DMS79 (cell line): ENCODE measurements around the gene ADAT3.
A peak's percentile ranks its signal among the peaks of the same experiment; 100 is the strongest.
"Not testable (repeated sequence)": the region's sequence is repeated elsewhere in the genome, so short reads cannot be mapped to it uniquely, and the experiment has no call there.

Experiments
- DNase-seq: peaks from one replicate; lab custom pipeline; 2025; lab: John Stamatoyannopoulos, UW

The ADAT3 gene

DNA sequence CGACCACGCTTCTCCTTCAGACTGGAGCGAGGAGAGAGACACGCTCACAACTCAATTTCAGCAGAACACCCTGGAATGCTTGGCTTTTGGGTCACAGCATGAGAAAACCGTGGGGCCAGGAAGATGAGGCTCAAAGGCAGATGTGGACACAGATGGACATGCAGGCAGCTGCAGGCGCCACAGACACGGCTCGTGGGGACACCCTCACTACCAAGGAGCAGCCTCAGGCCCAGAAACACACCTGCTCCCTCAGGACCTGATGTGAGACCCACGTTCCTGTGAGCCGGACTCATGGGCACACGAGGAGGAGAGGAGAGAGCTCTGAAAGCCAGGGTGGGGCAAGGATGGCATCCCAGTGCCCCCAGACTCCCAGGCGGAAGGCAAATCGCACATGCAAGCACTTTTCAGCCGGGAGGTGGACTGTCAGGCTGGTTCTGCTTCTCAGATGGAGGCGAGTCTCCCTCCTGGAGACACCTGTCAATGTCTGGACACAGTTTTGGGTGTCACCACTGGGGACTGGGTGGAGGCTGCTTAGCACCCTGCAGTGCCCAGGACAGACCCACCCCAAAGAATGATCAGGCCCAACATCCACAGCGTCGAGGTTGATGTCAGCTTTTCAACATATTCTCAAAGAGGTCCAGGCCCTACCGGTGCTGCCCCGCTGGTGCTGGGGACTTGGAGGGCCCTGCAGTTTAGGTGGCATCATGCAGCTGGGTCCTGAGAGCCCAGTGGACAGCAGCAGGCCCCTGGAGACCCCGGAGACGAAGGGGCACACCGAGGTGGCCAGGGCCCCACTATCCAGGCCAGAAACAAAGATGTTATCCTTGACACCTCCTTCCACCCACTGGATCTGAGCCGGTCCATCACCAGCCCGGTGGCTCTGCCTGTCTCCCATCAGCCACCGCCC lies 22.2 kb upstream of the ADAT3 start:
- DNase-seq = no peak

DNA sequence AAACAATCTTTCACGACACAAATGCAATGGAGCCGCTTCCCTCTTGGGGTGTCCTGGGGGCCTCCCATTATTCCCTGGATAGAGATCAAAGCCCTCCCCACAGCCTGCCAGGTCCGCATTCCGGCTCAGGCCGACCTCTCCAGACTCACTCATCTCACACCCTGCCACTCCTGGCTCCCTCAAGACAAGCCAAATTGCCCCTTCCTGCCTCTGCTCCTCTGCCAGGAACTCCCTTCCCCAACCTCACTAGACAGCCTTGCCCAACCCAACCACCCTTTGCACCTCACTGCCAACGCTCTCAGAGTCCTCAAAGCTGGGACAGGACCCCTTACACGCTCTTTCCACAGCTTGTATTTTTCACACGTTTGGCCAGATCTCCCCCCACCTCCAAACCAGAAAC lies 21.4 kb upstream of the ADAT3 start:
- no peak for DNase-seq

DNA sequence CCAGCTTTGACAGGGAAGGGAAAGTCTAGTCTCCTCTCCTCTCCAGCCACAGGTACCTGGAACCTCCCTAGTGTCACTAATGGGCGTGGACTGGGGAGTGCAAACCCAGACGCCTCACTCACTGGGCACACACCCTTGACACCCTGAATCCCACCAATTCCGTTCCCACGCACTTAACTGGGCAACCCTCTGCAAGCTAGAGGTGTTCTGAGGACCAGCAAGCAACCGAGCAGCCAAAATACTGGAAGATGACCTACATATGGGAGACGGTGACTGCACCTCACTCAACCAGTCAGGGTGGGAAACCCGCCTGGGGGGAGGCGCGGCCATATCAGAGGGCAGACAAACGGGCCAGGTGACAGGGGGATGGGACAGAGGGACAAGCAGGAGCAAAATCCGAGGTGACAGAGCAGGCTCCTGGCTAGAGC lies 20.9 kb upstream of the ADAT3 start:
- no peak for DNase-seq

DNA sequence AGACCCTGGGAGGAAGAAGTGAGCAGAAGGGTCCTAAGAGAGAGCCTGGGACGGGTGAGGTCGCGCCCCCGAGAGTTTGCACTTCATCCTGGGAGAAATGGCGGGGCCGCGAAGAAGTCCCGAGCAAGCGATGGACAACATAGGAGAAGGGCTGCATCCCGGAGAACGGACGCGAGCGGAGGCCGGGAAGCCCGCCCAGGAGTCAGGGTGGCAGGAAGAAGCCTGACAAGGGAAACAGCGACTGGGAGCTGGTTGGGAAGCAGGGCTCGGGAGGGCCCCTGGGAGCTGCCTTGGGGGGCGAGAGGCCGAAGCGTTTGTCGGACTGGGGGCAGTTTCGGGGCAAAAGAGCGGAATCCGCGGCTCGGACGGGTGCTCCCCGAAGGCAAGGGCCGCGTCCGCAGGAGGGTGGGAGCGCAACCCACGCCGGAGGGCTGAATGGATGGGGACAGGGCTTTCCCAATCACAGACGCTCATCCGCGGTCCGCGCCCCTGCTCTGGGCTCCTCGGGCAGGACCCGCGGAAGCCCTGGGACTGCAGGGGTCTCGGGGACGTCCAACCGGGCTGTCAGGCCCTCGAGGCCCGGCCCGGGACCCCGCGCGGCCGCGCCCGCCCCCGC lies 20.4 kb upstream of the ADAT3 start:
- DNase-seq = no peak

DNA sequence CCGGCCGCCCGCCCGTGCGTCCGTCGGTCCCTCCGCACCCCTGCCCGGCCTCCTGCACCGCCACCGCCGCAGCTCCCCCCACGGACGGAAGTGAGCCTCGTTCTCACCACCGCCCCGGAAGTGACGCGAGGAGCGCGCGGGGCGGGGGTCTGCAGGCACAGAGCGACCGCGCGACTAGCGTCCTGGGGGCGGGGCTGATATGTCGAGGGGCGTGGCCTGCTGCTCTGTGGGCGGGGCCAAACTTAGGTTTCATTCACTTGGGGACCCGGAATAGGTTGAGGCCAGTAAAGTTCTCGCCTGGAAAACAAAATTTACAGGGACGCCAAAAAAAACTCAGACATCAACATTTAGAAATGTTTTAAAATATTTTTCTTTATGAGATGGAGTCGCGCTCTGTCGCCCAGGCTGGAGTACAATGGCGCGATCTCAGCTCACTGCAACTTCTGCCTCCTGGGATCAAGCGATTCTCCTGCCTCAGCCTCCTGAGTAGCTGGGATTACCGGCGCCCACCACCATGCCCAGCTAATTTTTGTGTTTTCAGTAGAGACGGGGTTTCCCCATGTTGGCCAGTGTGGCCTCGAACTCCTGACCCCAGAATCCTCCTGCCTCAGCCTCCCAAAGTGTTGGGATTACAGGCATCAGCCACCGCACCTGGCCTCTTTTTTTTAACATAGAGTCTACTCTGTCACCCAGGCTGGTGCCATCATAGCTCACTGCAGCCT lies 19.6 kb upstream of the ADAT3 start, which contains the start of gene ABHD17A:
Gene ABHD17A, minus strand, starts transcription at position 99 of the 722 bp plus-strand sequence. CDS start 3,930 bp downstream, outside the sequence.
- peak; percentile 49 for DNase-seq

DNA sequence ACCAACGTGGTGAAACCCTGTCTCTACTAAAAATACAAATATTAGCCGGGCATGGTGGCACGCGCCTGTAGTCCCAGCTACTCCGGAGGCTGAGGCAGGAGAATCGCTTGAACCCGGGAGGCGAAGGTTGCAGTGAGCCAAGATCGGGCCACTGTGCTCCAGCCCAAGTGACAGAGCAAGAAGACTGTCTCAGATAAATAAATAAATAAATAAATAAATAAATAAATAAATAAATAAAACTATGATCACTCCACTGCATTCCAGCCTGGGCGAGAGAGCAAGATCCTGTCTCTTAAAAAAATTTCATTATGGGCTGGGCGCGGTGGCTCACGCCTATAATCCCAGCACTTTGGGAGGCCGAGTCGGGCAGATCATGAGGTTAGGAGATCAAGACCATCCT lies 18.8 kb upstream of the ADAT3 start:
- not testable (repeated sequence) for DNase-seq

DNA sequence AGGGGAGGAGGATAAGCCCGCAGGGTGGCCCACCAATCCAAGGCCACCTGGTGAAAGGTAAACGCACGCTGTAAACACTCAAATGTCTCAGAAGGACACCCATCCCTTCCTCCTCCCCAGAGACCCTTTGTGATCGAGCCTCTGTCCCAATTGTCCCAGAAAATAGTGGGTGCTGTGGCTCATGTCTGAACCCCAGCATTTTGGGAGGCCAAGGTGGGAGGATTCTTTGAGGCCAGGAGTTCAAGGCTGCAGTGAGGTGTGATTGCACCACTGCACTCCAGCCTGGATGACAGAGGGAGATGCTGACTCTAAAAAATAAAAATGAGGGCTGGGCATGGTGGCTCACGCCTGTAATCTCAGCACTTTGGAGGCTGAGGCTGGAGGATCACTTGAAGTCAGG lies 16.8 kb upstream of the ADAT3 start:
- no peak for DNase-seq

DNA sequence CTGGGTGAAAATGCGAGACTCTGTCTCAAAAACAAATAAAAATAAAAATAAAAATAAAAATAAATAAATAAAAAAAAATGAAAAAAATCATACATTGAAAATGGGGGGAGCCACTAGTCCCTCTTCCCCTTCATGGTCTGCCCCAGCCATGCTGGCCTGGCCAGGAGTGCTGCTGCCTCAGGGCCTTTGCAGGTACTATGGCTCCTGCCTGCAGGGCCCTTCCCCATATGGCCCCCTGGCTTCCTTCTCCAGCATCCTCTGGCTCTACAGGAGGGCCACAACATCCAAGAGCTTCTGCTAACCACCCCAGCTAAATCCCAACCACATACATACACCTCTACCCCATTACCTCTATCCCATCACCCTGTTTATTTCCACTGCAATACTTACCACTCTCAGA lies 15.3 kb upstream of the ADAT3 start:
- DNase-seq = no peak

DNA sequence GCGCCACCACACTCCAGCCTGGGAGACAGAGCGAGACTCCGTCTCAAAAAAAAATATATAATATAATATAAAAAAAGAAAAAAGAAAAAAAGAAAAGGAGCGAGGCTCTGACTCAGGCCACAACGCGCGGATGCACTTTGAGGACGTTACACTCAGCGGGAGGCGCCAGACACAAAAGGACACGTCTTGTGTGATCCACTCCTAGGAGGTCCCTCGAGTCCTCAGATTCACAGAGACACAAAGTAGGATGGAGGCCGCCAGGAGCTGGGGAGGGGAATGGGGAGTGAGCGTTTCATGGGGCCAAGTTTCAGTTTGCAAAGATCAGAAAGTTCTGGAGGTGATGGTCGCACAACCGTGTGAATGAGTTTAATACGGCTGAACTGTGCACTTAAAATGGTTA lies 11.4 kb upstream of the ADAT3 start:
- no peak for DNase-seq

DNA sequence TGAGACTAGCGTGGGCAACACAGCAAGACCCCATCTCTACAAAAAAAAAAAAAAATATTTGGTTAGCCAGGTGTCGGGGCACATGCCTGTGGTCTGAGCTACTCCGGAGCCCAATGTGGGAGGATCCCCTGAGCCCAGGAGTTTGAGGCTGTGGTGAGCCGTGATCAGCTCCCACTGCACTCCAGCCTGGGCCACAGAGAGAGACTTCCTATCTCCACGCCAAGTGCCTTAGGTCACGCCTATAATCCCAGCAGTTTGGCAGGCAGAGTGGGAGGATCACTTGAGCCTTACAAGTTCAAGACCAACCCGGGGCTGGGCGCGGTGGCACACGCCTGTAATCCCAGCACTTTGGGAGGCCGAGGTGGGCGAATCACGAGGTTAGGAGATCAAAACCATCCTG lies 8.7 kb upstream of the ADAT3 start:
- no peak for DNase-seq

DNA sequence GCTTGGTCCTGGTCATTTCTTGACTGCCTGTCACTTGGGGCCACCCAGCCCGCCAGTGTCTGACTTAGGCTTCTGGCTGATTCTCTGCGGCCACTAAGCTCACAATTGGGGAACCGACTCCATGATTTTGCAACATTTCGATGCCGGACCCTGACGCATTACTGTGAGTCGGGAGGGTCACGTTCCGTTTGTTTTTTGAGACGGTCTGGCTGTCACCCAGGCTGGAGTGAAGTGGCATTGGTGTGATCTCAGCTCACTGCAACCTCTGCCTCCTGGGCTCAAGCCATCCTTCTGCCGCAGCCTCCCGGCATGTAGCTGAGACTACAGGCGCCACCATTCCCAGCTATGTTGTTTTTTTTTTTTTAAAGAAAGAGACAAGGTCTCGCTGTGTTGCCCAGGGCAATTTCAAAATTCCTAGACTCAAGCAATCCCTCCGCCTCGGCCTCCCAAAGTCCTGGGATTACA lies 3.2 kb upstream of the ADAT3 start:
- no peak for DNase-seq

DNA sequence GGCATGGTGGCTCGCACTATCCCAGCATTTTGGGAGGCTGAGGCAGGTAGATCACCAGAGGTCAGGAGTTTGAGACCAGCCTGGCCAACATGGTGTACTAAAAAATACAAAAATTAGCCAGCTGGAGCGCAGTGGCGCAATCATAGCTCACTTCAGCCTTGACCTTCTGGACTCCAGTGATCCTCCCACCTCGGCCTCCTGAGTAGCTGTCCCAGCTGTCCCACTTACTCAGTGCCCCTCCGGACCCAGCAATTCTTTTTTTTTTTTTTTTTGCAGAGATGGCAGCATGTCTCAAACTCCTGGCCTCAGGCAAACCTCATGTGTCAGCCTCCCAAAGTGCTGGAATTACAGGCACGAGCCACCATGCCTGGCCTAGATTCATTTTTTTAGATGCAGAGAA lies 2.3 kb upstream of the ADAT3 start:
- DNase-seq = no peak

DNA sequence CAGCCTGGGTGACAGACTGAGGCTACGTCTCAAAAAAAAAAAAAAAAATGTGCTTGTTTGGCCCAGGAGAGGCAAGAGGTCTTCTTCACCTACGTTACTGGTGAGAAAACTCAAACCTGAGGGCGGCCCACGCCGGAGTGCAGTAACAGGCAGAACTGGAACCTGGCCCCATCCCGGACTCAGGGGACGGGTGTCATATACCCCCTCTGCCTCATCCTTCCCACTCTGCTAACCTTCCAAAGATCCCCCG lies 414 bp upstream of the ADAT3 start:
- DNase-seq = no peak

DNA sequence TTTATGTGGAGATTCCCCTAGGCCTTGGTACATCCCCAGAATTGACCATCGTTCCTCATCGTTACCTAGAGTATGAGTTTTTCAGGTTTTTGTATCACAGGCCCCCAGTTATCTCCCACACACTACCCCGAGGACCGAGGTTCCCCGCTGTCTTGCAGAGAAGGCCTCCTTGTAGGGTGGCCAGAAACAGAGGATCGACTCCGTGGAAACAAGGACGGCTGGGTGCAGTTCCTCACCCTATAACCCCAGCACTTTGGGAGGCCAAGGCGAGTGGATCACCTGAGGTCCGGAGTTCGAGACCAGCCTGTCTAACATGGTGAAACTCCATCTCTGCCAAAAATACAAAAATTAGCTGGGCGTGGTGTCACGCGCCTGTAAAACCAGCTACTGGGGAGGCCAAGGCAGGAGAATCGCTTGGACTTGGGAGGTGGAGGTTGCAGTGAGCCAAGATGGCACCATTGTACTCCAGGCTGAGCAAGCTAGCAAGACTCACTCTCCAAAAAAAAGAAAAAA lies 720 bp downstream of the ADAT3 start:
- no peak for DNase-seq

DNA sequence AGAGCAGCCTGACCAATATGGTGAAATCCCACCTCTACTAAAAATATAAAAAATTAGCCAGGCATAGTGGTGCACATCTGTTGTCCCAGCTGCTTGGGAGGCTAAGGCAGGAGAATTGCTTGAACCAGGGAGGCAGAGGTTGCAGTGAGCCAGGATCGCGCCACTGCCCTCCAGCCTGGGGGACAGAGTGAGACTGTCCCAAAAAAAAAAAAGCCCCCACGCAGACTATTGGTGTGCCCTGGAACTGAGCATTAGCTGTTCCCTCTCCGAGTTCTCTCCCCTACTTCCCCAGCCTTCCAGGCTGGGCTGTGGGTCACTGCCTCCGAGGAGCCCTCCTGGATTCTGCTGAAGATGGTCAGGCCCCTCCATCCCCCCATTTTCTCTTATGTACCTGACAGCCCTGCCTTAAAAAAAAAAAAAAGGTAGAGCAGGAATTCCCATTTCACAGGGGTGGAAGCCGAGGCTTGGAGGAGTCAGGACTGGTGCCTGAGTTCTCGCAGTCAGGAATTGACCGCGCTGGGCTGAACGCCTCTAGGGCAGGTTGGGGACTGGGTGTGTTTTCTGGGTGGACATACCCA lies 1.9 kb downstream of the ADAT3 start:
- DNase-seq = no peak

DNA sequence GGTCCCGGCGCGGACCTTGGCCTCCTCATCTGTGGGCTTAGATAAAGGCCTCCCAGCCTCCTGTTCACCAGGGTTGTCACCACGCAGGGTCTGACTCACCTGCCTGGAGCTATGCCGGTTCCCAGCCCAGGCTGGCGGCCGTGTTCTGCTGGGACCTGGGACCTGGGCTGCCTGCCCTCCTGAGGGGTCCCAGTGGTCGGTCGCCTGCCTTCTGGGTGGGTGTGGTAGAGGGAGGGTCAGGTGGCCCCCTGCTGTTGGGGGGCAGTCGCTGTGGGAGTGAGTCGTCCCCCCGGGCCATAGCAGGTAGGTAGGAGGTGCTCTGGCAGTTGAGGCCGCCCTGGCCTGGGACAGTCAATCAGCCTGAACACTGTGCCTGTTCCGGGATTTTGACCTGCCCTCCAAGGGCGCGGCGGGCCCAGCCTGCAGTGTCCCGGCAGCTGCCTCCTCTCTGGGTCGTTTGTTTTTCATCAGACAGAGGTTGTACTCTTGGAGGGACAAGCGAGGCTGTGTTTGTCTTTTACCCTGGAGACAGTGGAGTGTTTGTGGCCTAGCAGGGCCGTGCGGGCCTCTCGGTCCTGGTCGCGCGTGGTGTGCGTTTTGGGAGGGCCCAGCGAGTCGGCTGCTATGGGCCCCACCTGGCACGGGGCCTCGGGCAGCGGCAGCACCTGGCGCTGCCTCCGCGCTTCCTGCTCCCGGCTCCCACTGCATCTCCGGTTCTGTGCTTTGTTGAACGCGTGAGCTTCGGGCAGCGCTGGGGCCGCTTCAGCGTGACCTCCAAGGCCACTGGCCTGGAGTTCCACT lies 2.6 kb downstream of the ADAT3 start:
- DNase-seq = no peak

DNA sequence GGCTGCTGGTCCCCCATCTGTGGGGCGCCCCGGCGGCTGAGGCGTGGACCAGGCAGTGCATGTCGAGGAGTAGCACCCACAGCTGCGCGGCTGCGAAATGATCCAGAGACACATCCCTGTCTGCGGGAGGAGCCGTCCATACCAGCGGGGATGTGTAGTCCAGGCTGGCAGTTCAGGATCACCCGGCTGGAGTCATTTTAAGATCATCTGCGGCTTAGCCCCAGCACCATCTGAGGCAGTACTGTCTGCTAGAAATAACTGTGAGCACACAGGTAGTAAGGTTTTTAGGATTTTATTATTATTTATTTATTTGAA lies 3.1 kb downstream of the ADAT3 start:
- DNase-seq = no peak

DNA sequence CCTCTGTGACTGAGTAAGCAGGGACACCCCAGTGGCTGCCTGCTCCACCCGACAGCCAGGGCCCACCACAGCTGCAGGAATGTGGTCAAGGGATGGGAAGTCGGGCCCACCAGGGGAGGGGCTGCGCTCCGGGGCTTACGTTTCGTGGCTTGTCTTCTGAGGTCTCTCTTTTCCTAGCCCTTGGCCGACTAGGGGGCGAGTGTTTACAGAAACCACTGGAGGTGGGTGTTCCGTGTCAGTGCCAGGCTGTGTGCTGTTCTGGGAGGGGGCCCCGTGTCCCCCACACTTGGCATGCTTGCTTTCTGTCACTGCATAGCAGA lies 4.5 kb downstream of the ADAT3 start:
- DNase-seq = no peak

DNA sequence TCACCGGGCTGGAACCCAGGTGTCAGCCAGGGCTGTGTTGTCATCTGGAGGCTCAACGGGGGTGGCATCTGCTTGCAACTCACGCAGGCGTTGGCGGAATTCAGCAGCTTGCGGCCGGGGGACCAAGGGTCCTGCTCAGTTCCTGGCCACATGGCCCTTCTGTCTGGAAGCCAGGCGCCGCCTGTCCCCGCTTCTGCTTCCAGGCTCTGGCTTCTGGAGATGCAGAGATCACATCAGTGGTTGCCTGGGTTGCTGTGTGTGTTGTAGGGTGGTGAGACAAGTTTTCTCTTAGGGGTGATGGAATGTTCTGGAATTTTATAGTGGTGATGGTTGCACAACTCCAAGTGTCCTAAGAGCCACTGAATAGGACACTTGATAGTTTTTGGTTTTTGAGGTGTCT lies 5.0 kb downstream of the ADAT3 start:
- DNase-seq = no peak

DNA sequence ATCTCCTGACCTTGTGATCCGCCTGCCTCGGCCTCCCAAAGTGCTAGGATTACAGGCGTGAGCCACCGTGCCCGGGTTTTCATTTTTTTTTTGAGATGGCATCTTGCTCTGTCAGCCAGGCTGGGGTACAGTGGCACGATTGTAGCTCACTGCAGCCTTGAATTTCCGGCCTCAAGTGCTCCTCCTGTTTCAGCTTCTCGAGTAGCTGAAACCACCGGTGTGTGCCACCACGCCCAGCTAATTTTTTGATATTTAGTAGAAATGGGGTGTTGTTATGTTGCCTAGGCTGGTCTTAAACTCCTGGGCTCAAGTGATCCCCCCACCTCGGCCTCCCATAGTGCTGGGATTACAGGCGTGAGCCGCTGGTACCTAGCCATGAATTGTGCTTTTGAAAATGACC lies 5.9 kb downstream of the ADAT3 start:
- DNase-seq = no peak

DNA sequence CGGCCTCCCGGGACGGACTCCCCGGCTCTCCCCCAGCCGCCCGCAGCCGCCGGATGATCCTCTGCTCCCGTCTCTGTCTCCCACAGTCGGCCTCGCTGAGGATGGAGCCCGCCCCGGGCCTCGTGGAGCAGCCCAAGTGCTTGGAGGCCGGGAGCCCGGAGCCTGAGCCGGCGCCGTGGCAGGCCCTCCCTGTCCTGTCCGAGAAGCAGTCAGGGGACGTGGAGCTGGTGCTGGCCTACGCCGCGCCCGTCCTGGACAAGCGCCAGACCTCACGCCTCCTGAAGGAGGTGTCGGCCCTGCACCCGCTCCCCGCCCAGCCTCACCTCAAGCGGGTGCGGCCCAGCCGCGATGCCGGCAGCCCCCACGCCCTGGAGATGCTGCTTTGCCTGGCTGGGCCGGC lies 6.8 kb downstream of the ADAT3 start:
- DNase-seq = no peak
